ENCODE data around the gene PDE10A. TPM values are rescaled to one million over a fixed set of nuclear protein-coding genes. Genes with fewer than 3 reads are reported as not detected.

PDE10A gene
- total and polyA plus RNA-seq, 9 of the 15 experiments (the other 6 are each of a cell fraction or from before 2014, with no cell fraction given): 0.04 TPM; not detected in 8

- H3K4me2 ChIP-seq (ENCODE audit: insufficient read depth, low read length): no peak overlapping the region
Observed at GRCh38 chr6:165571721-165572132, 91.3 kb downstream of the PDE10A start.

More at GRCh38 chr6:165571721-165572132, 91.3 kb downstream of the PDE10A start:
- Histone ChIP-seq H3K4me3 (no peak overlapping the region), H3K9ac (ENCODE audit: insufficient read depth in 1 of 2, low read depth in 2 of 2, low read length in 2 of 2) (no peak overlapping the region), H3K9me1 (ENCODE audit: control insufficient read depth, insufficient read depth, low read length) (no peaks in the 10 kb centered on the region), H3K36me3 (ENCODE audit: control insufficient read depth, insufficient read depth, low read length) (no peaks in the 10 kb centered on the region), H3K27me3 (ENCODE audit: control insufficient read depth in 2 of 2, insufficient read depth in 2 of 2, low read length in 2 of 2) (no peaks in the 10 kb centered on the region), H4K20me1 (replicated peaks; ENCODE audit: control insufficient read depth, insufficient read depth, low read length) (no peaks in the 10 kb centered on the region), H3K9me3 (replicated peaks; ENCODE audit: control insufficient read depth, insufficient read depth, low read depth, low read length) (peaks cover 5% of the 10 kb centered on the region), H3K4me1 (replicated peaks in 1 of 2; ENCODE audit: control insufficient read depth in 2 of 2, insufficient read depth in 2 of 2, low read length in 2 of 2) (no peaks in the 10 kb centered on the region), H2AFZ (ENCODE audit: low read depth, low read length) (no peak overlapping the region), H3K27ac (ENCODE audit: extremely low read depth, low read depth, low read length) (no peak overlapping the region), H3K79me2 (ENCODE audit: control insufficient read depth, insufficient read depth, low read length) (no peaks in the 10 kb centered on the region)
- FAIRE-seq (no peak), ATAC-seq (no peak), DNase-seq (ENCODE audit: extremely low read depth in 1 of 4, low spot score in 3 of 4) (no peak)
- TF ChIP-seq SPI1 (IDR thresholded peaks at IDR 0.05; ENCODE audit: borderline replicate concordance, low read depth, low read length): peak; percentile 36; the same call in 1 of the 2 replicates
- no peak for TF ChIP-seq CGGBP1 (CRISPR knock-in tag; IDR thresholded peaks at IDR 0.05)
- TF ChIP-seq ZNF445 (CRISPR knock-in tag; IDR thresholded peaks at IDR 0.05; ENCODE audit: low read depth): no peak
- no peak for TF ChIP-seq ZNF318 (IDR thresholded peaks at IDR 0.05; ENCODE audit: borderline replicate concordance in 1 of 2, low read depth in 1 of 2)
- TF ChIP-seq ZNF586 (CRISPR knock-in tag; conservative IDR thresholded peaks at IDR 0.05): no peak
- no peak for TF ChIP-seq ELF1 (tag; IDR thresholded peaks at IDR 0.05)
- no peak for TF ChIP-seq ETV1 (tag; conservative IDR thresholded peaks at IDR 0.05; ENCODE audit: low read depth)
- no peak for TF ChIP-seq MXI1 (IDR thresholded peaks at IDR 0.05; ENCODE audit: low read depth, low read length)
- TF ChIP-seq NFXL1 (CRISPR knock-in tag; IDR thresholded peaks at IDR 0.05): no peak
- in situ Hi-C loops (cut with MboI): no loop called here
- no TSS peak for BruUV-seq (replicated peaks)
- 8% methylated on average over 3 of the region's 3 CpGs for WGBS (ENCODE audit: insufficient coverage, low coverage, missing lambda C conversion rate)
- ChIA-PET CTCF (ENCODE audit: low intra/inter-chr PET ratio) (no interaction called here), POLR2A (no interaction called here)
- intact Hi-C loops (cut with micrococcal nuclease): no loop called here
